Thyroid gland (tissue), 4 donors: Measurements from ENCODE around the gene RAPGEF4. TPM values are rescaled to one million over a fixed set of nuclear protein-coding genes. Genes with fewer than 3 reads are reported as not detected.

ENCODE experiments used
- DNase-seq, 2 donors: peaks; one replicate each; pipeline ENCODE4 v3.0.0-alpha.2; 2019
- H3K27ac ChIP-seq, 3 donors: fragments of 200-600 bp; sonication (generic); 1 replicate in 2 of 3; 2 replicates in 1 of 3; pipeline ENCODE4 v1.5.1; 2016 to 2019; ENCODE audit warnings: mild to moderate bottlenecking in 1 of 3, moderate library complexity in 1 of 3
- H3K27me3 ChIP-seq: fragments of 200-600 bp; sonication (generic); one replicate; pipeline ENCODE4 v1.5.1; 2019
- H3K36me3 ChIP-seq, 2 donors: fragments of 200-600 bp; sonication (generic); one replicate each; pipeline ENCODE4 v1.5.1; 2016 to 2019
- H3K4me1 ChIP-seq, 2 donors: fragments of 200-600 bp; sonication (generic); one replicate each; pipeline ENCODE4 v1.5.1; 2017 to 2019
- H3K4me3 ChIP-seq, 3 donors: fragments of 200-600 bp; sonication (generic); replicated peaks in 1 of 3; 1 replicate in 2 of 3; 2 replicates in 1 of 3; pipeline ENCODE4 v1.5.1; 2016; ENCODE audit warnings: mild to moderate bottlenecking in 1 of 3
- H3K9me3 ChIP-seq: fragments of 200-600 bp; sonication (generic); one replicate; pipeline ENCODE4 v1.5.1; 2017
- POLR2A ChIP-seq, 2 donors: fragments of 450-650 bp; IDR thresholded peaks; one replicate each; pipeline ENCODE4 v1.6.1; 2017; ENCODE audit warnings: antibody characterized with exemption in 2 of 2, mild to moderate bottlenecking in 2 of 2, moderate library complexity in 1 of 2
- WGBS, 2 donors: methylation state at CpG; one replicate each; pipeline ENCODE4 v1.1.5; 2017; 5-methylcytosine and 5-hydroxymethylcytosine counted together
- intact Hi-C: fragments of 100-400 bp; cut with DNase I; formaldehyde crosslinking; loops from one replicate; pipeline ENCODE4 v1.15.1; 2023
- total RNA-seq, 4 donors: library from RNA; depleted of rRNA; stranded (reverse); fragments of >200 nt; gene quantifications; one replicate each; pipeline ENCODE4 v1.2.3, GENCODE V29; 2016
- TF ChIP-seq, protein P1 (sequence below), 6 experiments: fragments of 200-600 bp in 3 of 6; fragments of 450-650 bp in 3 of 6; sonication (generic) in 3 of 6; IDR thresholded peaks; one replicate each; pipeline ENCODE4 v1.5.1; 2016 to 2019; ENCODE audit warnings: antibody characterized with exemption in 6 of 6, mild to moderate bottlenecking in 2 of 6, inconsistent platforms in 1 of 6, moderate library complexity in 1 of 6

Gene RAPGEF4
- total RNA-seq, 4 donors from 2014 or later: 7.9 to 19.6 (median 12.1) TPM

DNA sequence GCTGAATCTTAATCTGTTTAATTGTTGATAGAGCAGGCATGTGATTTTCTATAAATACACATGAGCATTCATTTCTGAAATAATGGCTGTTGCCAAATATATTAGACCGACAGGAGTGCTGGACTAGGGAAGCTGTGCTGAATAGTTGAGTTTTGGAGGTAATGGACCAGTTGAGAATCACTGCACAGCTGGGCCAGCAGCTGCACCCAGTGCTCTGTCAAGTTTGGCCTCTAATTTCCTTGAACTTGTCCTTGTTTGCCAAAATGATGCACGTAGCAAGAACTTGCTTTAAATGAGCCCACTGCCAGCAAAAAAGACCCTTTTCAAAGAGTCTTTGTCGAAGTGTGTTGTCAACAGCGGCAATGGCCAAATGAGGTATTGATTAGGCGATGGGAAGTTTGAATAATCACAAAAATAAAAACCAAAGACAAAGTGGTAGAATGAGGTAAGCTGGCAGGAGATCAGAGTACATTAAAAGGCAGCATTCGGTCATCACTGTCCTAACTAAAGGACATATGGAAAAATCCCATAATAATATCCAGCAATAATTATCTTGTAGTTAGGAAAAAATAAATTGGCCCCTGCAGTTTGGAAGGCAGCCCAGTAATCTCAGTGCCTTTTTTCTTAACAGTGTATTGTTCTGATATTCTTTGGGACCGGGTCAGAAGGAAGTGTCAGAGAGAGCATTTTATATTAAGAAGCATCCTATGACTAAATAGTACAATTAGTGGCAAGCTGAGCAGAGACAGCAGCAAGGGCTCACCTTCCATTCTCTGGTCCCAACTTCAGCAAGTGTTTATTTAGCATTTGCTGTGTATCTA lies 126.2 kb downstream of the RAPGEF4 start:
- no peak for DNase-seq
- H3K4me1 ChIP-seq: peaks cover 0 to 6% of the 10 kb centered on the region in 2 donors
- TF ChIP-seq, protein P1, sequence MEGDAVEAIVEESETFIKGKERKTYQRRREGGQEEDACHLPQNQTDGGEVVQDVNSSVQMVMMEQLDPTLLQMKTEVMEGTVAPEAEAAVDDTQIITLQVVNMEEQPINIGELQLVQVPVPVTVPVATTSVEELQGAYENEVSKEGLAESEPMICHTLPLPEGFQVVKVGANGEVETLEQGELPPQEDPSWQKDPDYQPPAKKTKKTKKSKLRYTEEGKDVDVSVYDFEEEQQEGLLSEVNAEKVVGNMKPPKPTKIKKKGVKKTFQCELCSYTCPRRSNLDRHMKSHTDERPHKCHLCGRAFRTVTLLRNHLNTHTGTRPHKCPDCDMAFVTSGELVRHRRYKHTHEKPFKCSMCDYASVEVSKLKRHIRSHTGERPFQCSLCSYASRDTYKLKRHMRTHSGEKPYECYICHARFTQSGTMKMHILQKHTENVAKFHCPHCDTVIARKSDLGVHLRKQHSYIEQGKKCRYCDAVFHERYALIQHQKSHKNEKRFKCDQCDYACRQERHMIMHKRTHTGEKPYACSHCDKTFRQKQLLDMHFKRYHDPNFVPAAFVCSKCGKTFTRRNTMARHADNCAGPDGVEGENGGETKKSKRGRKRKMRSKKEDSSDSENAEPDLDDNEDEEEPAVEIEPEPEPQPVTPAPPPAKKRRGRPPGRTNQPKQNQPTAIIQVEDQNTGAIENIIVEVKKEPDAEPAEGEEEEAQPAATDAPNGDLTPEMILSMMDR (IDR thresholded peaks at IDR 0.05): no peak
- no peak for TF ChIP-seq POLR2A (IDR thresholded peaks at IDR 0.05)
- no peak overlapping the region for H3K4me3 ChIP-seq
- no peaks in the 10 kb centered on the region for H3K9me3 ChIP-seq
- H3K27me3 ChIP-seq: no peaks in the 10 kb centered on the region
- intact Hi-C loops: no loop called here
- no peak overlapping the region for H3K27ac ChIP-seq
- WGBS, 2 donors: 77 to 82% methylated on average over 7 of the region's 7 CpGs
- no peaks in the 10 kb centered on the region for H3K36me3 ChIP-seq

DNA sequence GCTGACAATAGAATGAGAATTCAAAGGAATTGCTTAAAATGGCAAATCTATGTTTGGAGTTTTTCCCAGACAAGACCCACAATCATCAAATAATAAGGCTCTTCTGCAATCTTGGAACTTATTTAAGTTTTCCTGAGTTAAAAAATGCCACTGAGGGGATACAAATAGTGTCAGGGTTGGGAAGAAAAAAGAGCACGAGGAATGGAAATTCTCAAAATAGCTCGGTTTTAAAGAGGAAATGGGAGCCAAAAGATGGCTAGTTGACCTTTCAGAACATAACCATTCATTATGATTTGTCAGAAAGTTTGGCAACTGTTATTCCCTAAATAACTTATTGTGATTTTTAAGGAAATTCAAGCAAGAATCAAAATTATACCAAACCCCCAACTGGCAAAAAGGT lies 127.7 kb downstream of the RAPGEF4 start:
- H3K27ac ChIP-seq: no peak overlapping the region
- no peak for TF ChIP-seq POLR2A (IDR thresholded peaks at IDR 0.05)
- TF ChIP-seq, protein P1 (IDR thresholded peaks at IDR 0.05): no peak
- WGBS, 2 donors: 44 to 70% methylated on average over 2 of the region's 2 CpGs
- peaks cover 0 to 6% of the 10 kb centered on the region in 2 donors for H3K4me1 ChIP-seq
- no peak overlapping the region for H3K4me3 ChIP-seq
- H3K27me3 ChIP-seq: no peaks in the 10 kb centered on the region
- intact Hi-C loops: no loop called here
- H3K36me3 ChIP-seq: no peaks in the 10 kb centered on the region
- no peaks in the 10 kb centered on the region for H3K9me3 ChIP-seq
- DNase-seq: no peak

DNA sequence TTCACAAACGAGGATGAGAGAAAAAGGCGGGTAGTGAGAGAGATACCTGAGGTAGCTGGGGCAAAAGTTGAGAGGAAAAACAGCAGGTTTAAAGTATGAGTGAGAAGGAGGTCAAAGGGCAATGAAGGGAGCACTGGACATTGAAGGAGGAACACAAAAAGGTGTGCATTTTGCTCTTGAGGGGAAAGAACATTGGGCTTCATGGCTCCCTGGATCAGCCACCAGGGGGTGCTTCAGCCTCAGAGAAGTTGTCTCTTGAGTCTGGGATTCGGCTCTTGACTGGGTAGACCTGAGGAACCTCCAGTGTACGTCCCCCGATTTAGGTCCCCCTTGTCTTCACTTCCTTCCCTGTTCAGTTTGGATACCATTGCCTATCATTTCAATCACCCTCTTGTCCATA lies 128.5 kb downstream of the RAPGEF4 start:
- Histone ChIP-seq H3K36me3 (no peaks in the 10 kb centered on the region), H3K4me3 (no peak overlapping the region), H3K27ac (no peak overlapping the region), H3K9me3 (no peaks in the 10 kb centered on the region), H3K27me3 (no peaks in the 10 kb centered on the region), H3K4me1 (peaks cover 0 to 6% of the 10 kb centered on the region in 2 donors)
- TF ChIP-seq, protein P1 (IDR thresholded peaks at IDR 0.05): peak in 4 of 6 experiments; percentile 23 to 48 (median 42)
- TF ChIP-seq POLR2A (IDR thresholded peaks at IDR 0.05): no peak
- WGBS, 2 donors: 49 to 66% methylated on average over 5 of the region's 5 CpGs
- peak; percentile 33 to 38 for DNase-seq
- intact Hi-C loops: no loop called here

DNA sequence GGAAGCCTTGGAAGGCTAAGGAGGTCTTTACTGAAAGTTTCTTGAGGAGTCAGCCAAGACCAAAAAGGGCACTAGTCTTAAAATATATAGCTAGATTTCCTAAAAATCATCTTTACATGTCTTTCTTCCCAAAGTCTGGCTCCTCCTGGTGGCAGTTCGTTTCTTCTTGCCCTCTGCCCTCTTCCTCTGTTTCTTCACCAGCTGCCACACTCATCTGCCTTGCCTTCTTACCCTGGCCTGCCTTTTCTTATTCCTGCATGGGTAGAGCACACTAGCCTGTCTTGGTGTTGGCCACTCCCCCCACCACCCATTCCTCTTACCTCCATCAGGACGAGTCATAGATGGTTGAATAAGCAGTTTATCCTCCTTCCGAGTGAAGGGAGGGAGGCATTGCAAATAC lies 129.8 kb downstream of the RAPGEF4 start:
- TF ChIP-seq POLR2A (IDR thresholded peaks at IDR 0.05): no peak
- TF ChIP-seq, protein P1 (IDR thresholded peaks at IDR 0.05): no peak
- Histone ChIP-seq H3K27ac (no peak overlapping the region), H3K4me3 (no peak overlapping the region), H3K27me3 (no peaks in the 10 kb centered on the region), H3K4me1 (peaks cover 0 to 6% of the 10 kb centered on the region in 2 donors), H3K36me3 (no peaks in the 10 kb centered on the region), H3K9me3 (no peaks in the 10 kb centered on the region)
- 74 to 77% methylated on average over 3 of the region's 3 CpGs for WGBS, 2 donors
- intact Hi-C loops: loop anchor here (5.0 kb wide), 1 partner anchor 67 kb away; no protein-coding TSS in a partner anchor
- DNase-seq: no peak

DNA sequence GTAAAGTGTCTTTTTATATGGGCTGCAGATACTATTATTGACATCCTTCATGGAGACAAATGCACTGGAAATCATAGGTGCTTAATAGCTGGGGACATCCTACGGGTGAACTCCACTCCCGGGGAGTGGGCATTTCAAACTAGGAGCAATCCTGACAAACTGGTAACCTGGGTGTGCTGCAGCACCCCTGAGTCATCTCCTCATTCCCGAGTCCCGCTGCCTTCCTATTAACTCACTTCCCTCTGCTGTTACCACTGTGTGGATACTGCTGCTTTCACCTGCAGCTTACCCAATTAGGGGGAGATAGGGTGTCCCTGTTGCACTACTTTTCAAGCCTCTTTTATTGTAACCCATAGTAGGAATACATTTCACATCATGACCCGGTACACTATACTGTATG lies 134.2 kb downstream of the RAPGEF4 start:
- H3K4me1 ChIP-seq: no peaks in the 10 kb centered on the region
- intact Hi-C loops: loop anchor here (5.0 kb wide), 1 partner anchor 62 kb away; no protein-coding TSS in a partner anchor
- H3K4me3 ChIP-seq: no peak overlapping the region
- H3K27ac ChIP-seq: no peak overlapping the region
- no peaks in the 10 kb centered on the region for H3K27me3 ChIP-seq
- no peaks in the 10 kb centered on the region for H3K36me3 ChIP-seq
- no peak for TF ChIP-seq POLR2A (IDR thresholded peaks at IDR 0.05)
- TF ChIP-seq, protein P1 (IDR thresholded peaks at IDR 0.05): no peak
- no peak for DNase-seq
- WGBS, 2 donors: 81 to 90% methylated on average over 5 of the region's 5 CpGs
- no peaks in the 10 kb centered on the region for H3K9me3 ChIP-seq
